ENCODE data around the gene CBLN3. TPM values are rescaled to one million over a fixed set of nuclear protein-coding genes. Genes with fewer than 3 reads are reported as not detected.
"Not testable (repeated sequence)": the region's sequence is repeated elsewhere in the genome, so short reads cannot be mapped to it uniquely, and the experiment has no call there.

Gene CBLN3
- 1 to 10 TPM in 3 of 4 donors, under 1 TPM in 1; 0.79 to 9.7 (median 1.6) TPM for total RNA-seq

DNA sequence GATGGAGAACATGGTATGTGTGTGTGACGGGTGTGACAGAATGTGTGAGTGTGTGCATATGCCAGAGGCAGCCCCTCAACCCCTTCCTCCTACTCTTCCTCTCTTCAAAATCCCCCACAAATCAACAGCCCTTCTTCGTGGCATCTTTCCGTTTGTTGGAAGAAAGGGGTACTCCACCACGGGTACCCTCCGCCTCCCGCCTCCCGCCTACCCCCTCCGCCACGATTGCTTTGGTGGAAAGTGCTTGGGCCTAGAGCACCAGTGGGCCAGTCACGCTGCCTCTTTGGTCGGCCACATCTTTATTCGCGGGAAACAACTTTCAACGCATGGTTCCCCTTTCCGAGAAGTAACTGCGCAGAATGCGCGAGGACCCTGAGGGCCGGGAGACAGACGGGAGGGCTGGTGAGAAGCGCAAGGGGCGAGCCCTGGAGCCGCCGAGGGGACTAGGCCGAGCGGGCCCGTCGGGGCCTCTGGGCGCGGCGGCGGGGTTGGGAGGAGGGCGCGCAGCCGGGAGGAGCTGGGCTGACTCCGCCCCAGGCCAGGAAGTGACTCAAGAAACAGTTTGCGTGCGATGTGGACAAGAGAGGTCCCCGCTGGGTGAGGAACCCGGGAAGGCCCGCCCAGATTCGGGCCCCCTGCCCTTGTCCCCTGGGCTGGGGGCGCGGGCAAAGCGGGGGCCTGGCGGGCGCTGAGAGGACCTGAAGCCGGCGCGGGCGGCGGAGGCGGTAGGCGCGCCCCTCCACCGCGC lies at the start of gene CBLN3, which contains the start of gene KHNYN:
Gene CBLN3 (minus strand): TSS at position 274 of the 748 bp plus-strand sequence. CDS start 614 bp downstream, outside the sequence.
Gene KHNYN (plus strand): TSS at position 560 of the 748 bp plus-strand sequence. CDS start 777 bp downstream, outside the sequence.
- DNase-seq, result peak; percentile 93
- Histone ChIP-seq H3K27ac (peak within 1 kb of the TSS; percentile 92 to 97 (median 96)), H3K4me1 (peaks cover 24 to 71% (median 65%) of the 10 kb centered on the region in 4 donors), H3K27me3 (no peaks in the 10 kb centered on the region), H3K4me3 (peak within 1 kb of the TSS; percentile 61 to 85 (median 70)), H3K9me3 (no peaks in the 10 kb centered on the region), H3K36me3 (peaks cover 0 to 17% (median 6%) of the 10 kb centered on the region in 4 donors)
- TF ChIP-seq POLR2A (IDR thresholded peaks at IDR 0.05), result peak; percentile 98
- no peak for TF ChIP-seq EP300 (IDR thresholded peaks at IDR 0.05; ENCODE audit: low read depth)
- peak; percentile 92 to 97 (median 97) for TF ChIP-seq POLR2AphosphoS5 (IDR thresholded peaks at IDR 0.05)
- 4% methylated on average over 57 of the region's 57 CpGs; no CpG with 5 or more reads in 1 of the 2 donors for WGBS, 2 donors (ENCODE audit: low coverage in 1 of 2)
- intact Hi-C loops (cut with DNase I; ENCODE audit: low total_unique reads) (loop anchor here (2.0 kb wide), 1 partner anchor 61 kb away; the partner anchor contains the start of gene NFATC4), in situ Hi-C loops (cut with MboI; ENCODE audit: low pct_ligation_motif_present in 1 of 4, low pct_unique_long_range_greater_than_20kb in 1 of 4, low sequenced_read_pairs in 3 of 4) (loop anchor here (5.0 to 25.0 kb wide), 7 partner anchors 65 to 192 kb away; partner anchors contain the start of genes TINF2 (in 4 of the 4), ADCY4 (in 3 of the 4), GMPR2 (in 3 of the 4) and NEDD8 (in 3 of the 4))

DNA sequence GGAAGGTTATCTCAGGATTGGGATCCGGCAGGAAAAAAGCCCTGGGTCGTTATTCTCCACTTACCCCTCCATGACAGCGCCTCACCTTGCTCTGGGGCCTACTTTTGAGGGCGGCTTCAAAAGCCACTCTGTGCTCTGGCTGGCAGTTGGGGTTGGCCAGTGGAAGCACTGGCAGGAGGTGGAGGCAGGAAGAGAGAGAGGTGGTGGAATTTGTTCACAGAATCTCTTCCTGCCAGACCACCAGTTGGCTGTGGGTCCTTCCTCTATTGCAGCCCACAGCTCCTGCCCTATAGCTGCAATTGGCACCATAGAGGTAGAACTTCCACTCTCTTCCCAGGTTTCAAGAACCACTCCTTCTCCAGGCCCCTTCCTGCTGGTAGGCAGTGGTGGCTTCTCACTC lies 45.8 kb upstream of the CBLN3 start:
- DNase-seq, result no peak
- no peak overlapping the region for H3K4me3 ChIP-seq
- no peaks in the 10 kb centered on the region for H3K27me3 ChIP-seq
- TF ChIP-seq, protein P1, sequence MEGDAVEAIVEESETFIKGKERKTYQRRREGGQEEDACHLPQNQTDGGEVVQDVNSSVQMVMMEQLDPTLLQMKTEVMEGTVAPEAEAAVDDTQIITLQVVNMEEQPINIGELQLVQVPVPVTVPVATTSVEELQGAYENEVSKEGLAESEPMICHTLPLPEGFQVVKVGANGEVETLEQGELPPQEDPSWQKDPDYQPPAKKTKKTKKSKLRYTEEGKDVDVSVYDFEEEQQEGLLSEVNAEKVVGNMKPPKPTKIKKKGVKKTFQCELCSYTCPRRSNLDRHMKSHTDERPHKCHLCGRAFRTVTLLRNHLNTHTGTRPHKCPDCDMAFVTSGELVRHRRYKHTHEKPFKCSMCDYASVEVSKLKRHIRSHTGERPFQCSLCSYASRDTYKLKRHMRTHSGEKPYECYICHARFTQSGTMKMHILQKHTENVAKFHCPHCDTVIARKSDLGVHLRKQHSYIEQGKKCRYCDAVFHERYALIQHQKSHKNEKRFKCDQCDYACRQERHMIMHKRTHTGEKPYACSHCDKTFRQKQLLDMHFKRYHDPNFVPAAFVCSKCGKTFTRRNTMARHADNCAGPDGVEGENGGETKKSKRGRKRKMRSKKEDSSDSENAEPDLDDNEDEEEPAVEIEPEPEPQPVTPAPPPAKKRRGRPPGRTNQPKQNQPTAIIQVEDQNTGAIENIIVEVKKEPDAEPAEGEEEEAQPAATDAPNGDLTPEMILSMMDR (IDR thresholded peaks at IDR 0.05), result no peak
- TF ChIP-seq EP300 (IDR thresholded peaks at IDR 0.05; ENCODE audit: low read depth) (no peak), POLR2A (IDR thresholded peaks at IDR 0.05) (no peak), POLR2AphosphoS5 (IDR thresholded peaks at IDR 0.05) (no peak)
- in situ Hi-C loops (cut with MboI; ENCODE audit: low pct_ligation_motif_present in 1 of 4, low pct_unique_long_range_greater_than_20kb in 1 of 4, low sequenced_read_pairs in 3 of 4) (no loop called here), intact Hi-C loops (cut with DNase I; ENCODE audit: low total_unique reads) (no loop called here)
- H3K9me3 ChIP-seq, result no peaks in the 10 kb centered on the region
- no peaks in the 10 kb centered on the region for H3K4me1 ChIP-seq
- 84 to 92% methylated on average over 4 of the region's 4 CpGs for WGBS, 2 donors (ENCODE audit: low coverage in 1 of 2)
- no peaks in the 10 kb centered on the region for H3K36me3 ChIP-seq
- H3K27ac ChIP-seq, result no peak overlapping the region

- DNase-seq, result no peak
- H3K9me3 ChIP-seq, result no peaks in the 10 kb centered on the region
- H3K36me3 ChIP-seq, result no peaks in the 10 kb centered on the region
- 88% methylated on average over 8 of the region's 12 CpGs; no CpG with 5 or more reads in 1 of the 2 donors for WGBS, 2 donors (ENCODE audit: low coverage in 1 of 2)
- in situ Hi-C loops (cut with MboI; ENCODE audit: low pct_ligation_motif_present in 1 of 4, low pct_unique_long_range_greater_than_20kb in 1 of 4, low sequenced_read_pairs in 3 of 4) (no loop called here), intact Hi-C loops (cut with DNase I; ENCODE audit: low total_unique reads) (no loop called here)
- no peak overlapping the region for H3K27ac ChIP-seq
- TF ChIP-seq, protein P1 (IDR thresholded peaks at IDR 0.05), result no peak
- TF ChIP-seq POLR2A (IDR thresholded peaks at IDR 0.05) (no peak), POLR2AphosphoS5 (IDR thresholded peaks at IDR 0.05) (no peak), EP300 (IDR thresholded peaks at IDR 0.05; ENCODE audit: low read depth) (no peak)
- no peaks in the 10 kb centered on the region for H3K27me3 ChIP-seq
- no peak overlapping the region for H3K4me3 ChIP-seq
- no peaks in the 10 kb centered on the region for H3K4me1 ChIP-seq
Observed at GRCh38 chr14:24473211-24473610, 43.7 kb upstream of the CBLN3 start.

DNA sequence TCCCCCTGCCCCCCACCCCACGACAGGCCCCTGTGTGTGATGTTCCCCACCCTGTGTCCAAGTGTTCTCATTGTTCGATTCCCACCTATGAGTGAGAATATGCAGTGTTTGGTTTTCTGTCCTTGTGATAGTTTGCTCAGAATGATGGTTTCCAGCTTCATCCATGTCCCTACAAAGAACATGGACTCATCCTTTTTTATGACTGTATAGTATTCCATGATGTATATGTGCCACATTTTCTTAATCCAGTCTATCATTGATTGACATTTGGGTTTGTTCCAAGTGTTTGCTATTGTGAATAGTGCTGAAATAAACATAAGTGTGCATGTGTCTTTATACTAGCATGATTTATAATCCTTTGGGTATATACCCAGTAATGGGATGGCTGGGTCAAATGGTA lies 41.0 kb upstream of the CBLN3 start:
- intact Hi-C loops (cut with DNase I; ENCODE audit: low total_unique reads); H3K4me3 ChIP-seq; H3K4me1 ChIP-seq; H3K27me3 ChIP-seq; H3K36me3 ChIP-seq; H3K9me3 ChIP-seq; H3K27ac ChIP-seq; in situ Hi-C loops (cut with MboI; ENCODE audit: low pct_ligation_motif_present in 1 of 4, low pct_unique_long_range_greater_than_20kb in 1 of 4, low sequenced_read_pairs in 3 of 4); DNase-seq: not testable (repeated sequence)
- WGBS, 2 donors (ENCODE audit: low coverage in 1 of 2), result 93% methylated on average over 2 of the region's 2 CpGs; no CpG with 5 or more reads in 1 of the 2 donors

DNA sequence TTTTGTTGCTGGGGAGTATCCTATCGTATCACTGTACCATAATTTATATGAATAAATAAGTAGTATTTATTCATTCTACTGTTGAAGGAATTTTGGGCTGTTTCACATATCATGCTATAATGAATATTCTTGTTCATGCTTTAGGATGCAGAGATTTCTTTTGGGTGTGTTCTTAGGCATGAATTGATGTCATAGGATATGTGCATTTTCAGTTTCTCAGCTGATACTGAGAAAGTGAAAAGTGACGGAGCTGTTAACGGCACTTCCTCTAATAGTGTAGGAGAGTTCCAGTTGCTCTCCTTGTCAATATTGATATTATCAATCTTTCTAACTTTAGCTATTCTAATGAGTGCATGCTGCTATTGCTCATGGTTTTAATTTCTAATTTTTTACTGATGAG lies 36.3 kb upstream of the CBLN3 start:
- Histone ChIP-seq H3K27ac (no peak overlapping the region), H3K9me3 (no peaks in the 10 kb centered on the region), H3K27me3 (no peaks in the 10 kb centered on the region), H3K36me3 (no peaks in the 10 kb centered on the region), H3K4me3 (no peak overlapping the region), H3K4me1 (no peaks in the 10 kb centered on the region)
- no peak for DNase-seq
- intact Hi-C loops (cut with DNase I; ENCODE audit: low total_unique reads), result no loop called here
- WGBS, 2 donors (ENCODE audit: low coverage in 1 of 2), result 95 to 100% methylated on average over 3 of the region's 3 CpGs
- TF ChIP-seq EP300 (IDR thresholded peaks at IDR 0.05; ENCODE audit: low read depth), result no peak
- TF ChIP-seq, protein P1 (IDR thresholded peaks at IDR 0.05), result no peak
- no peak for TF ChIP-seq POLR2A (IDR thresholded peaks at IDR 0.05)
- TF ChIP-seq POLR2AphosphoS5 (IDR thresholded peaks at IDR 0.05), result no peak
- in situ Hi-C loops (cut with MboI; ENCODE audit: low pct_ligation_motif_present in 1 of 4, low pct_unique_long_range_greater_than_20kb in 1 of 4, low sequenced_read_pairs in 3 of 4), result no loop called here
